H9 (cell line): ENCODE results near the gene PLCB1. TPM values are rescaled to one million over a fixed set of nuclear protein-coding genes. Genes with fewer than 3 reads are reported as not detected.

Source experiments
- DNase-seq: peaks from one replicate; pipeline ENCODE4 v3.0.0-alpha.2; 2017
- H2AFZ ChIP-seq: one replicate; pipeline ENCODE4 v1.6.1; 2013; ENCODE audit warnings: mild to moderate bottlenecking, low read length, control low read depth, moderate library complexity
- H2AK5ac ChIP-seq: 2 replicates; pipeline ENCODE4 v1.6.1; 2013; ENCODE audit warnings: low read length, control low read depth, mixed read lengths; ENCODE audit not compliant: insufficient read length
- H2BK120ac ChIP-seq: one replicate; pipeline ENCODE4 v1.6.1; 2013; ENCODE audit warnings: low read depth, mild to moderate bottlenecking, low read length, control low read depth, inconsistent platforms; ENCODE audit not compliant: poor library complexity, severe bottlenecking
- H2BK12ac ChIP-seq: 2 replicates; pipeline ENCODE4 v1.6.1; 2013; ENCODE audit warnings: low read length, control low read depth, mixed read lengths, low read depth; ENCODE audit not compliant: insufficient read length
- H2BK15ac ChIP-seq: 2 replicates; pipeline ENCODE4 v1.6.1; 2013; ENCODE audit warnings: low read depth, low read length, control low read depth
- H2BK20ac ChIP-seq: one replicate; pipeline ENCODE4 v1.6.1; 2013; ENCODE audit warnings: low read depth, mild to moderate bottlenecking, low read length, control low read depth, inconsistent platforms; ENCODE audit not compliant: poor library complexity, severe bottlenecking
- H2BK5ac ChIP-seq: 2 replicates; pipeline ENCODE4 v1.6.1; 2013; ENCODE audit warnings: low read length, control low read depth, mixed read lengths; ENCODE audit not compliant: insufficient read length
- H3K14ac ChIP-seq: 2 replicates; pipeline ENCODE4 v1.6.1; 2013; ENCODE audit warnings: low read length, control low read depth; ENCODE audit not compliant: insufficient read depth
- H3K18ac ChIP-seq: 2 replicates; pipeline ENCODE4 v1.6.1; 2013; ENCODE audit warnings: low read depth, mild to moderate bottlenecking, mixed read lengths, low read length, control low read depth; ENCODE audit not compliant: insufficient read length
- H3K23ac ChIP-seq: 2 replicates; pipeline ENCODE4 v1.6.1; 2013; ENCODE audit warnings: low read length, control low read depth, mixed read lengths, low read depth; ENCODE audit not compliant: insufficient read length
- H3K23me2 ChIP-seq: 2 replicates; pipeline ENCODE4 v1.6.1; 2013; ENCODE audit warnings: low read depth, mild to moderate bottlenecking, mixed read lengths, low read length, control low read depth; ENCODE audit not compliant: insufficient read length, poor library complexity, severe bottlenecking
- H3K27ac ChIP-seq: 2 replicates; pipeline ENCODE4 v1.5.1; 2013; ENCODE audit warnings: low read length, control low read depth, mixed read lengths, low read depth; ENCODE audit not compliant: insufficient read length
- H3K27me3 ChIP-seq: 2 replicates; pipeline ENCODE4 v1.6.1; 2013; ENCODE audit warnings: low read length, control low read depth, inconsistent platforms; ENCODE audit not compliant: insufficient read depth
- H3K4ac ChIP-seq: 2 replicates; pipeline ENCODE4 v1.6.1; 2013; ENCODE audit warnings: low read depth, mild to moderate bottlenecking, control low read depth, inconsistent platforms, low read length, moderate library complexity
- H3K4me1 ChIP-seq: 2 replicates; pipeline ENCODE4 v1.6.1; 2013; ENCODE audit warnings: low read length, control low read depth, inconsistent platforms; ENCODE audit not compliant: insufficient read depth
- H3K4me2 ChIP-seq: 2 replicates; pipeline ENCODE4 v1.6.1; 2013; ENCODE audit warnings: low read length, control low read depth, mixed read lengths; ENCODE audit not compliant: insufficient read length, insufficient read depth
- H3K56ac ChIP-seq: 2 replicates; pipeline ENCODE4 v1.6.1; 2013; ENCODE audit warnings: low read depth, mild to moderate bottlenecking, mixed read lengths, low read length, control low read depth; ENCODE audit not compliant: insufficient read length
- H3K79me1 ChIP-seq: 2 replicates; pipeline ENCODE4 v1.6.1; 2013; ENCODE audit warnings: low read depth, mild to moderate bottlenecking, moderate library complexity, low read length, control low read depth, inconsistent platforms; ENCODE audit not compliant: insufficient read depth, poor library complexity, severe bottlenecking
- H3K79me2 ChIP-seq: 2 replicates; pipeline ENCODE4 v1.6.1; 2013; ENCODE audit warnings: low read length, control low read depth, inconsistent platforms; ENCODE audit not compliant: insufficient read depth
- H3K9ac ChIP-seq: 2 replicates; pipeline ENCODE4 v1.6.1; 2013; ENCODE audit warnings: low read length, control low read depth, mixed read lengths; ENCODE audit not compliant: insufficient read length; ENCODE audit errors: extremely low read depth
- H3K9me3 ChIP-seq: one replicate; pipeline ENCODE4 v1.6.1; 2013; ENCODE audit warnings: low read depth, low read length, inconsistent platforms; ENCODE audit not compliant: control insufficient read depth
- H3T11ph ChIP-seq: one replicate; pipeline ENCODE4 v1.6.1; 2013; ENCODE audit warnings: mild to moderate bottlenecking, low read length, control low read depth, inconsistent platforms
- H4K20me1 ChIP-seq: one replicate; pipeline ENCODE4 v1.6.1; 2013; ENCODE audit not compliant: control insufficient read depth, insufficient read length, insufficient read depth
- H4K5ac ChIP-seq: 2 replicates; pipeline ENCODE4 v1.6.1; 2013; ENCODE audit warnings: low read depth, mild to moderate bottlenecking, mixed read lengths, low read length, control low read depth; ENCODE audit not compliant: insufficient read length
- H4K8ac ChIP-seq: replicated peaks from 2 replicates; pipeline ENCODE4 v1.6.1; 2013; ENCODE audit warnings: low read length, control low read depth, mixed read lengths, low read depth; ENCODE audit not compliant: insufficient read length
- H4K91ac ChIP-seq: 2 replicates; pipeline ENCODE4 v1.6.1; 2013; ENCODE audit warnings: low read depth, mild to moderate bottlenecking, moderate library complexity, mixed read lengths, low read length, control low read depth; ENCODE audit not compliant: insufficient read length
- H3K27ac Mint-ChIP-seq, 3 experiments: 2 replicates in 2 of 3; 3 replicates in 1 of 3; pipeline ENCODE4 v1.8.0; 2020 to 2021; ENCODE audit warnings: mixed read lengths in 3 of 3, mild to moderate bottlenecking in 1 of 3, moderate library complexity in 1 of 3
- H3K27me3 Mint-ChIP-seq: 2 replicates; pipeline ENCODE4 v1.8.0; 2021; ENCODE audit warnings: low read depth, mild to moderate bottlenecking, moderate library complexity, mixed read lengths
- H3K36me3 Mint-ChIP-seq, 3 experiments: 2 replicates in 2 of 3; 3 replicates in 1 of 3; pipeline ENCODE4 v1.8.0; 2020 to 2021; ENCODE audit warnings: low read depth in 3 of 3, mixed read lengths in 3 of 3; ENCODE audit not compliant: insufficient read depth in 1 of 3
- H3K4me1 Mint-ChIP-seq, 2 experiments: 2 replicates each; pipeline ENCODE4 v1.8.0; 2020; ENCODE audit warnings: mixed read lengths in 2 of 2
- H3K4me3 Mint-ChIP-seq, 2 experiments: 2 replicates in 1 of 2; 3 replicates in 1 of 2; pipeline ENCODE4 v1.8.0; 2020 to 2021; ENCODE audit warnings: mild to moderate bottlenecking in 2 of 2, mixed read lengths in 2 of 2, moderate library complexity in 1 of 2
- H3K9me3 Mint-ChIP-seq, 2 experiments: 2 replicates in 1 of 2; 3 replicates in 1 of 2; pipeline ENCODE4 v1.8.0; 2020; ENCODE audit warnings: mild to moderate bottlenecking in 2 of 2, mixed read lengths in 2 of 2, moderate library complexity in 1 of 2
- WGBS: extraction: QIAGEN DNeasy Blood & Tissue Kit; methylation state at CpG from one replicate; pipeline ENCODE4 v1.1.7; 2013; ENCODE audit warnings: missing lambda C conversion rate, low lambda C conversion rate, mixed read lengths; ENCODE audit not compliant: insufficient read length; ENCODE audit errors: extremely low coverage; 5-methylcytosine and 5-hydroxymethylcytosine counted together
- total RNA-seq: library from RNA; stranded (reverse); gene quantifications from 2 replicates; pipeline ENCODE4 v1.2.1, GENCODE V29; 2021
- TF ChIP-seq, protein P1 (sequence below): fragments of 200-600 bp; sonication (generic); conservative IDR thresholded peaks from 3 replicates; pipeline ENCODE4 v1.8.0; 2021; ENCODE audit warnings: antibody characterized with exemption, mild to moderate bottlenecking

PLCB1 gene
- total RNA-seq, 1 experiment from 2014 or later, result 11.5 TPM

DNA sequence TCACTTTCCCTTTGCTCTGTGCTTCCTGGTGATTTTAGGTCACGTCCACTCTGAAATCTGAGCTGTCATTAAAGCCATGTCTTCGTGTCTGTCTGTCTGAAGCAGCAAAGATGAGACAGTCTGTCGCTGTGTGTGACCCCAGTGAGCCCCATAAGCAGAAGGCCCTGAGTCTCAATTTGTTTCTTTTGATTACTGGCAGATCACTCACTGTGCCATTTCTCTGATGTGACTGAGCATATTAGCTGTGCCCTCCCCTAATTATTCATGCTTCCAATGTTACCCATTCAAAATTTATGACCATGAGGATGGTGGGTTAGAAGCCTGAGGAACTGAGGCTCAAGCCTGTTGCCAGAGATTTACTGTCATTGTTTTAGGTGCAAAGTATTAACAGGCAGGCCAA, 117.6 kb downstream of the PLCB1 start:
- Histone ChIP-seq H2BK5ac (no peak overlapping the region), H2BK12ac (no peak overlapping the region), H2BK20ac (no peak overlapping the region), H3K4me1 (no peaks in the 10 kb centered on the region), H3K27me3 (no peaks in the 10 kb centered on the region), H2BK15ac (no peak overlapping the region), H4K20me1 (no peaks in the 10 kb centered on the region), H3K14ac (no peak overlapping the region), H3K23ac (no peak overlapping the region), H3K56ac (no peak overlapping the region), H2AK5ac (no peak overlapping the region), H3K79me1 (no peaks in the 10 kb centered on the region), H2AFZ (no peak overlapping the region), H4K8ac (no peak overlapping the region), H3K27ac (no peak overlapping the region), H3K23me2 (no peaks in the 10 kb centered on the region), H4K5ac (no peak overlapping the region), H3K9ac (no peak overlapping the region), H3K79me2 (no peaks in the 10 kb centered on the region), H3K4ac (no peak overlapping the region), H4K91ac (no peak overlapping the region), H3T11ph (no peak overlapping the region), H3K18ac (no peak overlapping the region), H3K9me3 (no peaks in the 10 kb centered on the region), H3K4me2 (no peak overlapping the region), H2BK120ac (no peak overlapping the region)
- no CpG with 5 or more reads among the region's 3 CpGs for WGBS
- H3K27me3 Mint-ChIP-seq, result no peaks in the 10 kb centered on the region
- no peak for DNase-seq
- no peak overlapping the region for H3K27ac Mint-ChIP-seq
- H3K9me3 Mint-ChIP-seq, result no peaks in the 10 kb centered on the region
- no peaks in the 10 kb centered on the region for H3K36me3 Mint-ChIP-seq
- no peak overlapping the region for H3K4me3 Mint-ChIP-seq
- H3K4me1 Mint-ChIP-seq, result peaks cover 2 to 6% of the 10 kb centered on the region in 2 experiments; a peak in 2 of 4 replicates
- TF ChIP-seq, protein P1, sequence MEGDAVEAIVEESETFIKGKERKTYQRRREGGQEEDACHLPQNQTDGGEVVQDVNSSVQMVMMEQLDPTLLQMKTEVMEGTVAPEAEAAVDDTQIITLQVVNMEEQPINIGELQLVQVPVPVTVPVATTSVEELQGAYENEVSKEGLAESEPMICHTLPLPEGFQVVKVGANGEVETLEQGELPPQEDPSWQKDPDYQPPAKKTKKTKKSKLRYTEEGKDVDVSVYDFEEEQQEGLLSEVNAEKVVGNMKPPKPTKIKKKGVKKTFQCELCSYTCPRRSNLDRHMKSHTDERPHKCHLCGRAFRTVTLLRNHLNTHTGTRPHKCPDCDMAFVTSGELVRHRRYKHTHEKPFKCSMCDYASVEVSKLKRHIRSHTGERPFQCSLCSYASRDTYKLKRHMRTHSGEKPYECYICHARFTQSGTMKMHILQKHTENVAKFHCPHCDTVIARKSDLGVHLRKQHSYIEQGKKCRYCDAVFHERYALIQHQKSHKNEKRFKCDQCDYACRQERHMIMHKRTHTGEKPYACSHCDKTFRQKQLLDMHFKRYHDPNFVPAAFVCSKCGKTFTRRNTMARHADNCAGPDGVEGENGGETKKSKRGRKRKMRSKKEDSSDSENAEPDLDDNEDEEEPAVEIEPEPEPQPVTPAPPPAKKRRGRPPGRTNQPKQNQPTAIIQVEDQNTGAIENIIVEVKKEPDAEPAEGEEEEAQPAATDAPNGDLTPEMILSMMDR, result no peak
